WERI-Rb-1 (cell line): ENCODE measurements around the gene SLC6A4.

Source experiments
- DNase-seq: peaks from one replicate; pipeline ENCODE4 v3.0.0-alpha.2; 2020
- H3K27ac ChIP-seq: fragments of 250-450 bp; sonication (Bioruptor Pico); 2 replicates; pipeline ENCODE4 v1.5.1; 2020; ENCODE audit warnings: mild to moderate bottlenecking, moderate library complexity
- H3K27me3 ChIP-seq: fragments of 250-450 bp; sonication (Bioruptor Pico); 2 replicates; pipeline ENCODE4 v1.5.1; 2021; ENCODE audit warnings: mild to moderate bottlenecking, low read depth, moderate library complexity; ENCODE audit not compliant: insufficient read depth, severe bottlenecking
- H3K36me3 ChIP-seq: fragments of 250-450 bp; sonication (Bioruptor Pico); 2 replicates; pipeline ENCODE4 v1.5.1; 2020; ENCODE audit warnings: mild to moderate bottlenecking, moderate library complexity
- H3K4me3 ChIP-seq: 2 replicates; pipeline ENCODE4 v1.5.1; 2011; ENCODE audit warnings: low read depth, mild to moderate bottlenecking, control low read depth, low read length
- H3K9me3 ChIP-seq: fragments of 250-450 bp; sonication (Bioruptor Pico); 2 replicates; pipeline ENCODE4 v1.5.1; 2021; ENCODE audit warnings: mild to moderate bottlenecking, moderate library complexity; ENCODE audit not compliant: severe bottlenecking
- CTCF ChIP-seq: IDR thresholded peaks from 2 replicates; pipeline ENCODE4 v1.5.1; 2011; ENCODE audit warnings: low read depth, mild to moderate bottlenecking, control low read depth, inconsistent platforms, low read length

The SLC6A4 gene

GRCh38 chr17:30219315-30219714 lies 16.2 kb downstream of the SLC6A4 start:
- H3K36me3 ChIP-seq, result no peaks in the 10 kb centered on the region
- H3K9me3 ChIP-seq, result no peaks in the 10 kb centered on the region
- H3K4me3 ChIP-seq, result peak overlapping the region; percentile 25; the same call in 1 of the 2 replicates
- no peak for DNase-seq
- H3K27me3 ChIP-seq, result no peaks in the 10 kb centered on the region
- no peak overlapping the region for H3K27ac ChIP-seq
- TF ChIP-seq CTCF, result no peak

- no peaks in the 10 kb centered on the region for H3K27me3 ChIP-seq
- no peaks in the 10 kb centered on the region for H3K36me3 ChIP-seq
- TF ChIP-seq CTCF, result no peak
- no peak overlapping the region for H3K4me3 ChIP-seq
- no peaks in the 10 kb centered on the region for H3K9me3 ChIP-seq
- no peak for DNase-seq
- H3K27ac ChIP-seq, result no peak overlapping the region
These were observed 16.7 kb downstream of the SLC6A4 start for GRCh38 chr17:30218799-30219198.

GRCh38 chr17:30217746-30218245 lies 17.7 kb downstream of the SLC6A4 start:
- DNase-seq, result no peak
- Histone ChIP-seq H3K36me3 (no peaks in the 10 kb centered on the region), H3K27me3 (no peaks in the 10 kb centered on the region), H3K4me3 (no peak overlapping the region), H3K27ac (no peak overlapping the region), H3K9me3 (no peaks in the 10 kb centered on the region)
- TF ChIP-seq CTCF, result no peak

- no peak for DNase-seq
- Histone ChIP-seq H3K9me3 (no peaks in the 10 kb centered on the region), H3K27ac (no peak overlapping the region), H3K4me3 (no peak overlapping the region), H3K27me3 (no peaks in the 10 kb centered on the region), H3K36me3 (no peaks in the 10 kb centered on the region)
- no peak for TF ChIP-seq CTCF
These were observed 18.4 kb downstream of the SLC6A4 start for GRCh38 chr17:30217054-30217453.

- Histone ChIP-seq H3K27ac (no peak overlapping the region), H3K4me3 (no peak overlapping the region), H3K36me3 (no peaks in the 10 kb centered on the region), H3K27me3 (no peaks in the 10 kb centered on the region), H3K9me3 (no peaks in the 10 kb centered on the region)
- no peak for DNase-seq
- TF ChIP-seq CTCF, result no peak
These were observed 22.7 kb downstream of the SLC6A4 start for GRCh38 chr17:30212750-30213149.

GRCh38 chr17:30211371-30211770 lies 24.1 kb downstream of the SLC6A4 start:
- no peaks in the 10 kb centered on the region for H3K36me3 ChIP-seq
- no peaks in the 10 kb centered on the region for H3K9me3 ChIP-seq
- no peak overlapping the region for H3K4me3 ChIP-seq
- no peak for DNase-seq
- H3K27me3 ChIP-seq, result no peaks in the 10 kb centered on the region
- no peak for TF ChIP-seq CTCF
- H3K27ac ChIP-seq, result no peak overlapping the region
